Peyer's patch (tissue), 4 donors: ENCODE data around the gene SLCO3A1.

Experiments
- CTCF ChIP-seq, 6 experiments: fragments of 450-650 bp in 4 of 6; fragments of 200-600 bp in 2 of 6; sonication (generic) in 1 of 6; IDR thresholded peaks; one replicate each; pipeline ENCODE4 v1.5.1; 2017 to 2019; ENCODE audit warnings: antibody characterized with exemption in 6 of 6, mild to moderate bottlenecking in 3 of 6, moderate library complexity in 1 of 6
- POLR2A ChIP-seq, 2 donors: fragments of 450-650 bp; IDR thresholded peaks; one replicate each; pipeline ENCODE4 v1.5.1; 2017; ENCODE audit warnings: antibody characterized with exemption in 2 of 2, mild to moderate bottlenecking in 2 of 2, moderate library complexity in 2 of 2

- TF ChIP-seq CTCF (IDR thresholded peaks at IDR 0.05) (no peak), POLR2A (IDR thresholded peaks at IDR 0.05) (no peak)
Measured at GRCh38 chr15:92149465-92149864, 296.0 kb downstream of the SLCO3A1 start.
